ENCODE data around the gene EMILIN2. TPM values are rescaled to one million over a fixed set of nuclear protein-coding genes. Genes with fewer than 3 reads are reported as not detected.
A peak's percentile ranks its signal among the peaks of the same experiment; 100 is the strongest.

The EMILIN2 gene
- total and polyA plus RNA-seq, 8 donors, result 2.0 to 120 (median 5.7) TPM

GRCh38 chr18:2897448-2898185 lies 50.8 kb downstream of the EMILIN2 start:
- peaks cover 0 to 11% (median 0%) of the 10 kb centered on the region in 4 donors for H3K4me1 ChIP-seq
- H3K9me3 ChIP-seq, result no peaks in the 10 kb centered on the region
- H3K27me3 ChIP-seq, result no peaks in the 10 kb centered on the region
- DNase-seq, result no peak
- H3K4me3 ChIP-seq, result no peak overlapping the region
- no peak overlapping the region for H3K27ac ChIP-seq
- no peaks in the 10 kb centered on the region for H3K36me3 ChIP-seq
- intact Hi-C loops (cut with DNase I; ENCODE audit: low total_unique reads), result no loop called here
- TF ChIP-seq POLR2AphosphoS5 (IDR thresholded peaks at IDR 0.05) (no peak), EP300 (IDR thresholded peaks at IDR 0.05) (no peak)
- 82 to 86% (median 86%) methylated on average over 12 of the region's 12 CpGs for WGBS, 5 donors

GRCh38 chr18:2898186-2898640 lies 51.4 kb downstream of the EMILIN2 start:
- TF ChIP-seq, protein P1, sequence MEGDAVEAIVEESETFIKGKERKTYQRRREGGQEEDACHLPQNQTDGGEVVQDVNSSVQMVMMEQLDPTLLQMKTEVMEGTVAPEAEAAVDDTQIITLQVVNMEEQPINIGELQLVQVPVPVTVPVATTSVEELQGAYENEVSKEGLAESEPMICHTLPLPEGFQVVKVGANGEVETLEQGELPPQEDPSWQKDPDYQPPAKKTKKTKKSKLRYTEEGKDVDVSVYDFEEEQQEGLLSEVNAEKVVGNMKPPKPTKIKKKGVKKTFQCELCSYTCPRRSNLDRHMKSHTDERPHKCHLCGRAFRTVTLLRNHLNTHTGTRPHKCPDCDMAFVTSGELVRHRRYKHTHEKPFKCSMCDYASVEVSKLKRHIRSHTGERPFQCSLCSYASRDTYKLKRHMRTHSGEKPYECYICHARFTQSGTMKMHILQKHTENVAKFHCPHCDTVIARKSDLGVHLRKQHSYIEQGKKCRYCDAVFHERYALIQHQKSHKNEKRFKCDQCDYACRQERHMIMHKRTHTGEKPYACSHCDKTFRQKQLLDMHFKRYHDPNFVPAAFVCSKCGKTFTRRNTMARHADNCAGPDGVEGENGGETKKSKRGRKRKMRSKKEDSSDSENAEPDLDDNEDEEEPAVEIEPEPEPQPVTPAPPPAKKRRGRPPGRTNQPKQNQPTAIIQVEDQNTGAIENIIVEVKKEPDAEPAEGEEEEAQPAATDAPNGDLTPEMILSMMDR (IDR thresholded peaks at IDR 0.05), result no peak
- TF ChIP-seq POLR2A (IDR thresholded peaks at IDR 0.05) (no peak), EP300 (IDR thresholded peaks at IDR 0.05) (no peak), POLR2AphosphoS5 (IDR thresholded peaks at IDR 0.05) (no peak)
- no peak for DNase-seq
- Histone ChIP-seq H3K9me3 (no peaks in the 10 kb centered on the region), H3K27me3 (no peaks in the 10 kb centered on the region), H3K27ac (no peak overlapping the region), H3K4me1 (peaks cover 0 to 17% (median 5%) of the 10 kb centered on the region in 4 donors), H3K4me3 (no peak overlapping the region), H3K36me3 (no peaks in the 10 kb centered on the region)
- 58 to 79% (median 67%) methylated on average over 6 of the region's 6 CpGs for WGBS, 5 donors
- intact Hi-C loops (cut with DNase I; ENCODE audit: low total_unique reads), result no loop called here

DNA sequence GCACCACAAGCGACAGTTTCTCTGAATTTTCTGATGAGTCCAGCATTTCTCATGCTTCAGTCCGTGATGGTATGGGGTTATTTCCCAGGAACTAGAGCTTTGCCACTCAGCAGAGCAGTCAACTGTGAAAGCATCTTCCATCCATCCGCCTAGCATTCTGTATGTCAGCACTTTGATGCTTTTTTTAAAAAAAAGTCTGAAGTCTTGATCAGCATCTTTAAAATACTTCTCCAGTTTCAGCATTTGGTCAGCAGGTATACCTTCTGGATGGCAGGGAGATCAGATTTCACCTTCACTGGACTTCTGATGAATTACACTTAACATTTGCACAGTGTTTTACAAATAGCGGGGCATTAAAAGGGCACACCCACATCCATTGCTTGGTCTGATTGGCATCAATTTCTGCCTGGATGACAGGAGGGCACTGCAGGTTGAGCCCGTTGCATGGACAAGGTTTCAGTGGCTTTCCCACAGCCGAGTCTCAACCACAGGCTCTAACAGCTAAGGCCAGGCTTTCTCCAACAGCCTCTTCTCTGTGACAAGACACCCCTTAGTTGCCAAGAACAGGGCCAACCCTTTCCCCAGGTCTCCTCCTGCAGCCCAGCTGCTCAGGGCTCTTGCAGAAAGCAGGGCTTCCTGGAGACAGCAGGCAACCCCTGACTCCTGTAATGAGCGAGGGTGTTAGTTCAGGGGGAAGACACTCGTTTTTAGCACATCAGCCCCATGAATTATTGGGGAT lies 54.0 kb downstream of the EMILIN2 start:
- Histone ChIP-seq H3K27me3 (peaks cover 0 to 5% (median 0%) of the 10 kb centered on the region in 3 donors), H3K9me3 (no peaks in the 10 kb centered on the region), H3K4me1 (peaks cover 0 to 24% (median 9%) of the 10 kb centered on the region in 4 donors), H3K27ac (peak overlapping the region in 1 of 5 donors; percentile 67), H3K36me3 (no peaks in the 10 kb centered on the region), H3K4me3 (no peak overlapping the region)
- TF ChIP-seq, protein P1 (IDR thresholded peaks at IDR 0.05), result no peak
- no peak for TF ChIP-seq EP300 (IDR thresholded peaks at IDR 0.05)
- no peak for TF ChIP-seq POLR2A (IDR thresholded peaks at IDR 0.05)
- no peak for TF ChIP-seq POLR2AphosphoS5 (IDR thresholded peaks at IDR 0.05)
- no peak for DNase-seq
- 74 to 80% (median 75%) methylated on average over 8 of the region's 8 CpGs for WGBS, 5 donors
- intact Hi-C loops (cut with DNase I; ENCODE audit: low total_unique reads), result no loop called here

DNA sequence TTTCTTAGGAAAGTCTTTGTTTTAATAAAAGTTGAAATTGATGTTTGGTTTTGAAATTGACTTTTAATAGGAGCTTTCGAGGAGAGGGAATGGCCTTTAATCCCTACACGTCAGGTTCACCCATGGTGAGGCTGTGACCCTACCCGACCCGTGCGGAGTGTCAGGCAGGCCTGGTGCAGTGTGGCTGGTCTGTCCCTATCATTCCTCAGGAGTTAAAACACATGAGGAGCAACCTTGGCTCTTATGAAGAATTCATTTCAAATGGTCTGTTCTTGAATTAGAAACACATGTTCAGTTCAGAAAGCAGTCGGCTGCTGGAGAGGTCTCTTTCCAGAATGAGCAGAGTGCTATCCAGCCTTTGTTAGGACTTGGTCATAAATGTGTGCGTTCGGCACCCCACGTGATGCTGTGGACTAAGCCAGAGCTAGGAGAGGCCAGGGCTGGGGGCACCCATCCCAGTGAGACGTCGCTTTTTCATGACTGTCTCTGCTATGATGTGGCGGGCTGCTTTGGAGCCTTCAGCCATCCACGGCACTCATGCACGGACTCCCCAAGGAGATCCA lies 54.7 kb downstream of the EMILIN2 start:
- Histone ChIP-seq H3K27ac (peak overlapping the region in 1 of 5 donors; percentile 67), H3K9me3 (no peaks in the 10 kb centered on the region), H3K36me3 (no peaks in the 10 kb centered on the region), H3K4me1 (peaks cover 3 to 31% (median 15%) of the 10 kb centered on the region in 4 donors), H3K27me3 (peaks cover 0 to 12% (median 0%) of the 10 kb centered on the region in 3 donors), H3K4me3 (no peak overlapping the region)
- intact Hi-C loops (cut with DNase I; ENCODE audit: low total_unique reads), result no loop called here
- DNase-seq, result peak in 1 of 2 donors; percentile 81
- WGBS, 5 donors, result 82 to 94% (median 90%) methylated on average over 11 to 14 of the region's 14 CpGs
- no peak for TF ChIP-seq POLR2AphosphoS5 (IDR thresholded peaks at IDR 0.05)
- no peak for TF ChIP-seq EP300 (IDR thresholded peaks at IDR 0.05)
- no peak for TF ChIP-seq POLR2A (IDR thresholded peaks at IDR 0.05)
- TF ChIP-seq, protein P1 (IDR thresholded peaks at IDR 0.05), result no peak
